Progenitor cell of endocrine pancreas (in vitro differentiated cells): ENCODE data around the gene FCRLA. TPM values are rescaled to one million over a fixed set of nuclear protein-coding genes. Genes with fewer than 3 reads are reported as not detected.

ENCODE experiments used
- DNase-seq: peaks from one replicate; pipeline ENCODE4 v3.0.0; 2021; ENCODE audit warnings: low spot score; ENCODE audit not compliant: unreplicated experiment
- H3K27ac Mint-ChIP-seq: 2 replicates; pipeline ENCODE4 v1.8.0; 2021; ENCODE audit warnings: mild to moderate bottlenecking, moderate library complexity, mixed read lengths
- H3K27me3 Mint-ChIP-seq: 2 replicates; pipeline ENCODE4 v1.8.0; 2021; ENCODE audit warnings: mixed read lengths
- H3K36me3 Mint-ChIP-seq: 2 replicates; pipeline ENCODE4 v1.8.0; 2022; ENCODE audit warnings: mixed read lengths; ENCODE audit not compliant: insufficient read depth
- H3K4me1 Mint-ChIP-seq: 2 replicates; pipeline ENCODE4 v1.8.0; 2021; ENCODE audit warnings: low read depth, mixed read lengths
- H3K4me3 Mint-ChIP-seq: 2 replicates; pipeline ENCODE4 v1.8.0; 2021; ENCODE audit warnings: low read depth, mild to moderate bottlenecking, moderate library complexity, mixed read lengths
- H3K9me3 Mint-ChIP-seq: 2 replicates; pipeline ENCODE4 v1.8.0; 2021; ENCODE audit warnings: low read depth, mixed read lengths
- total RNA-seq: library from RNA; stranded (reverse); gene quantifications from 2 replicates; pipeline ENCODE4 v1.2.1, GENCODE V29; 2021
- TF ChIP-seq, protein P1 (sequence below): fragments of 200-600 bp; sonication (generic); IDR thresholded peaks from one replicate; pipeline ENCODE4 v1.5.0; 2021; ENCODE audit warnings: antibody characterized with exemption, mild to moderate bottlenecking; ENCODE audit not compliant: unreplicated experiment

Gene FCRLA
- total RNA-seq, 1 donor from 2014 or later: not detected

DNA sequence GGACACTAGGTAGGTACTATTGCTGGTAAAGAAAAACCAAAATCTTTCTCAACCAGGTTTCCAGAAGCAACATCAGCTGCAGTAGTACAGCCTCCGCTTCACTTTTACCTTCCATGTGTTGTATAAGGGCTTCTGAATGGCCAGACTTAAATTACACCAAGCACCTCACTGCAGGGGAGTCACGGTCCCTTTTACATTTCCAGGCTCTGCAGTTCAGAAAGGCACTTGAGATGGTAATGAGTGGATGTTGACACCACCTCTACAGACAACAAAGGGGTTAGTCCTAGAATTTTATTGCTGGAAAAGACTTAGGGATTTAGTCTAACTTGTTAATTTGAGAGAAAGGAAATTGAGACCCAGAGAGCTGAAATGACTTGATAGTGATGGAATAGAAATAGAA lies 30.6 kb downstream of the FCRLA start:
- no peaks in the 10 kb centered on the region for H3K36me3 Mint-ChIP-seq
- DNase-seq: no peak
- TF ChIP-seq, protein P1, sequence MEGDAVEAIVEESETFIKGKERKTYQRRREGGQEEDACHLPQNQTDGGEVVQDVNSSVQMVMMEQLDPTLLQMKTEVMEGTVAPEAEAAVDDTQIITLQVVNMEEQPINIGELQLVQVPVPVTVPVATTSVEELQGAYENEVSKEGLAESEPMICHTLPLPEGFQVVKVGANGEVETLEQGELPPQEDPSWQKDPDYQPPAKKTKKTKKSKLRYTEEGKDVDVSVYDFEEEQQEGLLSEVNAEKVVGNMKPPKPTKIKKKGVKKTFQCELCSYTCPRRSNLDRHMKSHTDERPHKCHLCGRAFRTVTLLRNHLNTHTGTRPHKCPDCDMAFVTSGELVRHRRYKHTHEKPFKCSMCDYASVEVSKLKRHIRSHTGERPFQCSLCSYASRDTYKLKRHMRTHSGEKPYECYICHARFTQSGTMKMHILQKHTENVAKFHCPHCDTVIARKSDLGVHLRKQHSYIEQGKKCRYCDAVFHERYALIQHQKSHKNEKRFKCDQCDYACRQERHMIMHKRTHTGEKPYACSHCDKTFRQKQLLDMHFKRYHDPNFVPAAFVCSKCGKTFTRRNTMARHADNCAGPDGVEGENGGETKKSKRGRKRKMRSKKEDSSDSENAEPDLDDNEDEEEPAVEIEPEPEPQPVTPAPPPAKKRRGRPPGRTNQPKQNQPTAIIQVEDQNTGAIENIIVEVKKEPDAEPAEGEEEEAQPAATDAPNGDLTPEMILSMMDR: no peak
- H3K4me1 Mint-ChIP-seq: no peaks in the 10 kb centered on the region
- H3K4me3 Mint-ChIP-seq: no peak overlapping the region
- H3K27me3 Mint-ChIP-seq: peaks cover 15% of the 10 kb centered on the region
- H3K9me3 Mint-ChIP-seq: no peaks in the 10 kb centered on the region
- H3K27ac Mint-ChIP-seq: no peak overlapping the region

DNA sequence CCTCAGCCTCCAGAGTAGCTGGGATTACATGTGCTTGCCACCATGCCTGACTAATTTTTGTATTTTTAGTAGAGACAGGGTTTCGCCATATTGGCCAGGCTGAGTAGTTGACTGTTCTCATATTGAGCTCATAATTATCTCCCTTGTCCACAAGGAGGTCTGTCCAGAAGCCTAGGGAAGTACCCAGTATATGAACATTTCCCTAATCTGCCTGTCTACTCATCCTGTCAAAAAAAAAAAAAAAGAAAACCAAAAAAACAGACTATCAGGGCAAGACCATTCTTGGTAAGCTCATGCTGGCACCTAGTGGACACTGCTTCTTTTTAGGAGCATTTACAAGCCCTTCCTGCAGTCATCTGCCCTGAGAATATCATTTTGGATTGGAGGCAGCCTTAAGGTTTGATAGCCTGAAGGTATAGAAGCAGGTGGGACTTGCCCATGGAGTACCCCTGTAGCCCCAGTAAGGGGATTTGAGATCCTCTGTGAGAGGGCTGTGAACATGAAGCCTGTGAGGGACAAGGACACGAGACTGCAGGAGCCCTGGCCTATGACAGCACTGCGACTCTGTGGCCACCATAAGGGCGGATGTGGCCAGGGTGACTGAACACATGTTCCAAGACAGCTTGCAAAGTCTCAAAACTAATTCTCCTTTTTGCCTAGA lies 31.7 kb downstream of the FCRLA start:
- no peak overlapping the region for H3K27ac Mint-ChIP-seq
- H3K9me3 Mint-ChIP-seq: no peaks in the 10 kb centered on the region
- H3K4me1 Mint-ChIP-seq: no peaks in the 10 kb centered on the region
- H3K4me3 Mint-ChIP-seq: no peak overlapping the region
- no peak for DNase-seq
- H3K36me3 Mint-ChIP-seq: no peaks in the 10 kb centered on the region
- TF ChIP-seq, protein P1: peak; percentile 57
- H3K27me3 Mint-ChIP-seq: peaks cover 13% of the 10 kb centered on the region

DNA sequence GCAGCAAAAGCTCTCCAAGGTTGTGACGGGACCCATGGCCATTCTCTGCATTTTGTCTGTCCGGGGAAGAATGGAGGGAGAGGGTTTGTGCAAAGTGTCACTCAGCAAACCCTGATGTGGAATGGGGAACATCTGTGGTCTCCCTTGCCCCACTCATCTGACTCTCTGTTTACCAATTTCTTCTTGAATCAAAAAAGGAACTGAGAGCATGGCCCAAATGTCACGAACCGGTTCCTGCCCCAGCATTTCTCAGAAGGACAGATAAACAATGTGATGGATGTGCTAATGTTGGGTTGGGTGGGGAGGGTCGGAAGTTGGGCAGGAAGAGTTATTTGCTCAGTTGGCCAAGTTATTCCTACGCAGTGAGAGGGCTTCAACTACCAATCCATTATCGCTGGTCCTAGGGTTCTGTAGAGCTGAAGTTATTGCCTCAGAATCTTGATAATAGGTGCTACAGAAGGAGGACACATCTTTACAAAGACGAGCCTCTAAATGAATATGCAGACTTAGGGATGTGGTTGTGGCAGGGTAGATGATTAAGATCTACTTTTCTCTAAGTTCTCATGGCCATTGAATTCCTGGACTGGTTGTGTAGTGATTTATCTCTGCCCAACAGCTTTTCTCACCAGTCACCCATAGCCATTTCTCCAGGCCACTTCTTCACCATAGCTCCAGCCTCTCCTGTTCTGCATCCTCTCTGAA lies 33.0 kb downstream of the FCRLA start:
- Mint-ChIP-seq H3K4me1 (peaks cover 1% of the 10 kb centered on the region), H3K9me3 (no peaks in the 10 kb centered on the region), H3K4me3 (no peak overlapping the region), H3K27me3 (peaks cover 15% of the 10 kb centered on the region), H3K36me3 (no peaks in the 10 kb centered on the region), H3K27ac (no peak overlapping the region)
- no peak for DNase-seq
- TF ChIP-seq, protein P1: no peak

DNA sequence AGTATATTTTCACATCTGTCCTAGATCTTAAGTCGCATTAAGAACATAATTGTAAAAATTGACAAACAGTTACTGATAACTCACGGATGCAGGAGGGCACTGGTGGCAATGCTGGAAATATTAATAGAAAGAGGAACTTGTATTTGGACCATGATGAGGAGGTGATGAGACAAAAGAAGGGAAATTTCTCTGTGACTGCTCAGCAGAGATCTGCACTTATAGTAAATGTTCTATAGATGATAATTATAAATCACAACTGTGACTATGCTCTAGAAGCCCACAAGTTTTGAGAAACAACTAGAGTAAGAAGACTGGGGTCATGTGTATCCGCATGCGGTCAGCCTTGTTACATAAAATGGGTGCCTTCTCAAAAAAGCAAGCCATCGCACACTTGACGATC lies 33.9 kb downstream of the FCRLA start:
- H3K36me3 Mint-ChIP-seq: no peaks in the 10 kb centered on the region
- no peak overlapping the region for H3K4me3 Mint-ChIP-seq
- no peaks in the 10 kb centered on the region for H3K9me3 Mint-ChIP-seq
- TF ChIP-seq, protein P1: no peak
- peaks cover 1% of the 10 kb centered on the region for H3K4me1 Mint-ChIP-seq
- H3K27ac Mint-ChIP-seq: no peak overlapping the region
- no peak for DNase-seq
- H3K27me3 Mint-ChIP-seq: peaks cover 18% of the 10 kb centered on the region

DNA sequence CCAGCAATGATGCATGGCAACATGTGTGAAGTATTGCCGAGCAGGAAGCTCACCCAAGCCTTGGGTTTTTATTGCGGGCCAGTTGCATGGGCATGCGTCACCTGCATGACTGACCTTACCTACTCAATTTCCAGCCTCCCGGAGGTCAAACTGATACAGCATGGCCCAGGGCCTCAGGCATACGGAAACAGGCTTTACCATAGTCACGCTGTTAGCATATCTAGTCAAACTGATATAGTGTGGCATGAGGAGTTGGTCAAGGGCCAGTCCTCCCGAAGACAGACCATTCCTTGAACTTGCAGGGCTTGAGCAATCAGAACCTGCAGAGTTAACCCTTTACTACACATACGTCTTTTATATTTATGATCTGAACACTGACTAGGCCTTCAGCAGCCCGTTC lies 36.2 kb downstream of the FCRLA start:
- H3K4me1 Mint-ChIP-seq: peaks cover 12% of the 10 kb centered on the region
- H3K27ac Mint-ChIP-seq: no peak overlapping the region
- H3K4me3 Mint-ChIP-seq: no peak overlapping the region
- TF ChIP-seq, protein P1: no peak
- H3K9me3 Mint-ChIP-seq: no peaks in the 10 kb centered on the region
- H3K36me3 Mint-ChIP-seq: no peaks in the 10 kb centered on the region
- peaks cover 14% of the 10 kb centered on the region for H3K27me3 Mint-ChIP-seq
- no peak for DNase-seq
